Femur (tissue), 1 donor: ENCODE measurements around the gene PNPLA3.

Source experiments
- DNase-seq: peaks from one replicate; pipeline ENCODE4 v3.0.0-alpha.2; 2017

Gene PNPLA3

GRCh38 chr22:43923631-43924464 lies at the start of gene PNPLA3:
Gene PNPLA3 (plus strand): TSS chr22:43923805. CDS start chr22:43923912, 107 bp downstream.
- peak; percentile 95 for DNase-seq

GRCh38 chr22:43876866-43877509 lies 46.6 kb upstream of the PNPLA3 start:
- no peak for DNase-seq

- no peak for DNase-seq
Measured at GRCh38 chr22:43878079-43878795, 45.4 kb upstream of the PNPLA3 start.

GRCh38 chr22:43878831-43879550 lies 44.6 kb upstream of the PNPLA3 start:
- DNase-seq = no peak

GRCh38 chr22:43879901-43880540 lies 43.6 kb upstream of the PNPLA3 start:
- DNase-seq = no peak

- no peak for DNase-seq
Measured at GRCh38 chr22:43880541-43880991, 43.0 kb upstream of the PNPLA3 start.

GRCh38 chr22:43881091-43882061 lies 42.2 kb upstream of the PNPLA3 start:
- DNase-seq = no peak

- no peak for DNase-seq
Measured at GRCh38 chr22:43882122-43882767, 41.4 kb upstream of the PNPLA3 start.

GRCh38 chr22:43883012-43883661 lies 40.5 kb upstream of the PNPLA3 start:
- no peak for DNase-seq

GRCh38 chr22:43883719-43884415 lies 39.7 kb upstream of the PNPLA3 start:
- DNase-seq = no peak

- DNase-seq = no peak
Measured at GRCh38 chr22:43884600-43885318, 38.8 kb upstream of the PNPLA3 start.

GRCh38 chr22:43885319-43885671 lies 38.3 kb upstream of the PNPLA3 start:
- DNase-seq = no peak

- no peak for DNase-seq
Measured at GRCh38 chr22:43885786-43886185, 37.8 kb upstream of the PNPLA3 start.

GRCh38 chr22:43886231-43886630 lies 37.4 kb upstream of the PNPLA3 start:
- no peak for DNase-seq

GRCh38 chr22:43887391-43887790 lies 36.2 kb upstream of the PNPLA3 start:
- no peak for DNase-seq

GRCh38 chr22:43888740-43889139 lies 34.9 kb upstream of the PNPLA3 start:
- DNase-seq = no peak

- DNase-seq = no peak
Measured at GRCh38 chr22:43889201-43889859, 34.3 kb upstream of the PNPLA3 start.

GRCh38 chr22:43889860-43890253 lies 33.7 kb upstream of the PNPLA3 start:
- no peak for DNase-seq
